Body of pancreas (tissue), 4 donors: Measurements from ENCODE around the gene FUBP3.

Source experiments
- CTCF ChIP-seq, 7 experiments: fragments of 450-650 bp in 4 of 7; fragments of 200-600 bp in 3 of 7; sonication (generic) in 3 of 7; IDR thresholded peaks; one replicate each; pipeline ENCODE4 v1.5.1; 2016 to 2019; ENCODE audit warnings: antibody characterized with exemption in 7 of 7
- POLR2A ChIP-seq, 3 donors: fragments of 450-650 bp; IDR thresholded peaks; one replicate each; pipeline ENCODE4 v1.6.1; 2016; ENCODE audit warnings: antibody characterized with exemption in 3 of 3, mild to moderate bottlenecking in 2 of 3

- TF ChIP-seq POLR2A (IDR thresholded peaks at IDR 0.05) (no peak), CTCF (IDR thresholded peaks at IDR 0.05) (no peak)
Observed at GRCh38 chr9:130632841-130633240, 53.5 kb downstream of the FUBP3 start.
